IMR-90 (cell line): ENCODE data around the gene DRC3.

Experiments
- BHLHE40 ChIP-seq: fragments of 150-350 bp; IDR thresholded peaks from 2 replicates; pipeline ENCODE4 v1.6.1; 2016; ENCODE audit warnings: mild to moderate bottlenecking, low read depth, low read length
- CEBPB ChIP-seq: IDR thresholded peaks from 2 replicates; pipeline ENCODE4 v1.6.1; 2012; ENCODE audit warnings: low read depth, low read length, improper control_type of control experiment
- CHD1 ChIP-seq: IDR thresholded peaks from 2 replicates; pipeline ENCODE4 v1.6.1; 2012; ENCODE audit warnings: low read depth, low read length, improper control_type of control experiment
- CTCF ChIP-seq: conservative IDR thresholded peaks from 2 replicates; pipeline ENCODE4 v1.5.1; 2012; ENCODE audit warnings: mild to moderate bottlenecking, low read depth, low read length, improper control_type of control experiment
- ELK1 ChIP-seq: fragments of 150-350 bp; IDR thresholded peaks from 2 replicates; pipeline ENCODE4 v1.6.1; 2016; ENCODE audit warnings: low read depth, mild to moderate bottlenecking, low read length, moderate library complexity, borderline replicate concordance
- FOS ChIP-seq: fragments of 150-350 bp; IDR thresholded peaks from 2 replicates; pipeline ENCODE4 v1.6.1; 2016; ENCODE audit warnings: low read depth, low read length
- MAFK ChIP-seq: IDR thresholded peaks from 2 replicates; pipeline ENCODE4 v1.6.1; 2012; ENCODE audit warnings: low read depth, low read length, improper control_type of control experiment
- MXI1 ChIP-seq: IDR thresholded peaks from 2 replicates; pipeline ENCODE4 v1.6.1; 2012; ENCODE audit warnings: low read depth, mild to moderate bottlenecking, low read length, moderate library complexity, borderline replicate concordance
- NFE2L2 ChIP-seq: fragments of 150-350 bp; IDR thresholded peaks from 2 replicates; pipeline ENCODE4 v1.6.1; 2016; ENCODE audit warnings: low read depth, mild to moderate bottlenecking, low read length
- POLR2A ChIP-seq: IDR thresholded peaks from 2 replicates; pipeline ENCODE4 v1.6.1; 2012; ENCODE audit warnings: mild to moderate bottlenecking, low read depth, low read length
- RCOR1 ChIP-seq: IDR thresholded peaks from 2 replicates; pipeline ENCODE4 v1.6.1; 2012; ENCODE audit warnings: mild to moderate bottlenecking, low read length, improper control_type of control experiment; ENCODE audit not compliant: insufficient replicate concordance
- RFX5 ChIP-seq: IDR thresholded peaks from 2 replicates; pipeline ENCODE4 v1.8.0; 2012; ENCODE audit warnings: low read depth, mild to moderate bottlenecking, low read length, moderate library complexity
- USF2 ChIP-seq: fragments of 150-350 bp; IDR thresholded peaks from 2 replicates; pipeline ENCODE4 v1.6.1; 2017; ENCODE audit warnings: mild to moderate bottlenecking, antibody characterized with exemption, low read length, low read depth

- TF ChIP-seq CTCF (no peak), POLR2A (no peak), MAFK (no peak), CEBPB (no peak), NFE2L2 (no peak), MXI1 (no peak), RFX5 (no peak), CHD1 (no peak), RCOR1 (no peak), ELK1 (no peak), USF2 (no peak), FOS (no peak), BHLHE40 (no peak)
Observed at GRCh38 chr17:17963066-17963465, 9.6 kb upstream of the DRC3 start.
